ENCODE results near the gene UBC. TPM values are rescaled to one million over a fixed set of nuclear protein-coding genes. Genes with fewer than 3 reads are reported as not detected.
"Not testable (repeated sequence)": the region's sequence is repeated elsewhere in the genome, so short reads cannot be mapped to it uniquely, and the experiment has no call there.

UBC gene
- total RNA-seq, 5 donors from 2014 or later (not counting 1 experiment from before 2014, with no cell fraction given): 786 to 1,410 (median 885) TPM

- no peaks in the 10 kb centered on the region for H3K36me3 ChIP-seq (ENCODE audit: control insufficient read depth in 2 of 2, extremely low read depth in 1 of 2, insufficient read depth in 1 of 2, low read length in 1 of 2)
- H3K4me3 Mint-ChIP-seq: peak overlapping the region; percentile 84 to 89 (median 86)
- no peaks in the 10 kb centered on the region for H3K9me3 Mint-ChIP-seq
- peak; percentile 40 to 56 (median 52) for ATAC-seq (replicated peaks in 1 of 4)
- peak overlapping the region; percentile 58 to 79 for H3K4me3 ChIP-seq (ENCODE audit: control insufficient read depth in 1 of 2, extremely low read depth in 1 of 2, low read length in 1 of 2)
- ChIA-PET CTCF (interaction anchor here (0.6 to 3.2 kb wide), 7 partner anchors 11 to 23 kb away, joined by 3 to 54 read pairs (median 13); partner anchors contain the start of gene UBC (in 1 of the 2)), POLR2A (interaction anchor here (0.6 to 1.9 kb wide), 4 partner anchors 11 to 364 kb away, joined by 3 to 8 read pairs (median 6); no protein-coding TSS in a partner anchor)
- DNase-seq: peak in 5 of 35 experiments; percentile 7 to 38 (median 33)
- peaks cover 26 to 30% (median 29%) of the 10 kb centered on the region in 3 donors for H3K4me1 Mint-ChIP-seq
- WGBS (ENCODE audit: insufficient coverage): 10% methylated on average over 26 of the region's 36 CpGs
- no peaks in the 10 kb centered on the region for H3K9me3 ChIP-seq
- H3K36me3 Mint-ChIP-seq: no peaks in the 10 kb centered on the region
- peaks cover 11 to 28% of the 10 kb centered on the region in 2 experiments for H3K4me1 ChIP-seq (ENCODE audit: control insufficient read depth in 1 of 2, extremely low read depth in 1 of 2, insufficient read depth in 2 of 2, low read length in 2 of 2)
- H3K27me3 Mint-ChIP-seq: peaks cover 3 to 8% of the 10 kb centered on the region in 2 donors
- H3K27me3 ChIP-seq (replicated peaks in 1 of 2; ENCODE audit: control insufficient read depth in 2 of 2, extremely low read depth in 1 of 2, insufficient read depth in 2 of 2, low read length in 1 of 2): no peaks in the 10 kb centered on the region
- H3K27ac Mint-ChIP-seq: peak overlapping the region; percentile 97 to 99
- H3K27ac ChIP-seq (ENCODE audit: low read length): peak overlapping the region; percentile 72
Observed at GRCh38 chr12:124928095-124928911, 13.9 kb upstream of the UBC start.

GRCh38 chr12:124927201-124928094 lies 13.0 kb upstream of the UBC start:
- peak; percentile 83 to 89 (median 84) for ATAC-seq (replicated peaks in 1 of 4)
- no peaks in the 10 kb centered on the region for H3K36me3 Mint-ChIP-seq

GRCh38 chr12:124925782-124926181 lies 11.3 kb upstream of the UBC start:
- H3K4me3 ChIP-seq (ENCODE audit: control insufficient read depth in 1 of 2, extremely low read depth in 1 of 2, low read length in 1 of 2); H3K9me3 ChIP-seq; POLR2A ChIA-PET; H3K4me3 Mint-ChIP-seq; H3K36me3 ChIP-seq (ENCODE audit: control insufficient read depth in 2 of 2, extremely low read depth in 1 of 2, insufficient read depth in 1 of 2, low read length in 1 of 2); DNase-seq; H3K27ac ChIP-seq (ENCODE audit: low read length); H3K27me3 ChIP-seq (replicated peaks in 1 of 2; ENCODE audit: control insufficient read depth in 2 of 2, extremely low read depth in 1 of 2, insufficient read depth in 2 of 2, low read length in 1 of 2); H3K9me3 Mint-ChIP-seq; H3K36me3 Mint-ChIP-seq; ATAC-seq (replicated peaks in 1 of 4); H3K27me3 Mint-ChIP-seq: not testable (repeated sequence)
- 98% methylated on average over 6 of the region's 7 CpGs for WGBS (ENCODE audit: insufficient coverage)
- CTCF ChIA-PET: interaction anchor here (0.7 to 3.2 kb wide), 2 partner anchors 14 to 19 kb away, joined by 3 to 13 read pairs; no protein-coding TSS in a partner anchor
- Mint-ChIP-seq H3K4me1 (peaks cover 46 to 50% (median 47%) of the 10 kb centered on the region in 3 donors), H3K27ac (peak overlapping the region; percentile 72 to 79)
- peaks cover 26 to 50% of the 10 kb centered on the region in 2 experiments for H3K4me1 ChIP-seq (ENCODE audit: control insufficient read depth in 1 of 2, extremely low read depth in 1 of 2, insufficient read depth in 2 of 2, low read length in 2 of 2)

More at GRCh38 chr12:124927201-124928094, 13.0 kb upstream of the UBC start:
- peak overlapping the region; percentile 58 to 79 for H3K4me3 ChIP-seq (ENCODE audit: control insufficient read depth in 1 of 2, extremely low read depth in 1 of 2, low read length in 1 of 2)
- H3K9me3 ChIP-seq: no peaks in the 10 kb centered on the region
- Mint-ChIP-seq H3K27me3 (peaks cover 3 to 8% of the 10 kb centered on the region in 2 donors), H3K4me1 (peaks cover 29 to 34% (median 31%) of the 10 kb centered on the region in 3 donors), H3K4me3 (peak overlapping the region; percentile 84 to 89 (median 86)), H3K9me3 (no peaks in the 10 kb centered on the region), H3K27ac (peak overlapping the region; percentile 97 to 99)
- POLR2A ChIA-PET: interaction anchor here (0.6 to 1.9 kb wide), 5 partner anchors 10 to 17 kb away, joined by 3 to 8 read pairs (median 4); partner anchors contain the start of gene UBC (in 1 of the 2)
- under 1% methylated on average over 25 of the region's 45 CpGs for WGBS (ENCODE audit: insufficient coverage)
- H3K27ac ChIP-seq (ENCODE audit: low read length): peak overlapping the region; percentile 72
- peak; percentile 76 to 93 (median 90) for DNase-seq
- peaks cover 11 to 34% of the 10 kb centered on the region in 2 experiments for H3K4me1 ChIP-seq (ENCODE audit: control insufficient read depth in 1 of 2, extremely low read depth in 1 of 2, insufficient read depth in 2 of 2, low read length in 2 of 2)
- H3K27me3 ChIP-seq (replicated peaks in 1 of 2; ENCODE audit: control insufficient read depth in 2 of 2, extremely low read depth in 1 of 2, insufficient read depth in 2 of 2, low read length in 1 of 2): no peaks in the 10 kb centered on the region
- CTCF ChIA-PET: interaction anchor here (0.7 to 3.2 kb wide), 9 partner anchors 8 to 1551 kb away, joined by 3 to 54 read pairs (median 8); partner anchors contain the start of gene UBC (in 1 of the 2)
- H3K36me3 ChIP-seq (ENCODE audit: control insufficient read depth in 2 of 2, extremely low read depth in 1 of 2, insufficient read depth in 1 of 2, low read length in 1 of 2): no peaks in the 10 kb centered on the region

- POLR2A ChIA-PET: no interaction called here
- no peak for ATAC-seq (replicated peaks in 1 of 4)
Observed at GRCh38 chr12:124925117-124925516, 10.7 kb upstream of the UBC start.

GRCh38 chr12:124923905-124924734 lies 9.7 kb upstream of the UBC start:
- H3K27ac ChIP-seq (ENCODE audit: low read length): no peak overlapping the region
- no peak for DNase-seq
- H3K27me3 ChIP-seq (replicated peaks in 1 of 2; ENCODE audit: control insufficient read depth in 2 of 2, extremely low read depth in 1 of 2, insufficient read depth in 2 of 2, low read length in 1 of 2): no peaks in the 10 kb centered on the region
- CTCF ChIA-PET: no interaction called here
- H3K4me3 ChIP-seq (ENCODE audit: control insufficient read depth in 1 of 2, extremely low read depth in 1 of 2, low read length in 1 of 2): no peak overlapping the region
- H3K36me3 ChIP-seq (ENCODE audit: control insufficient read depth in 2 of 2, extremely low read depth in 1 of 2, insufficient read depth in 1 of 2, low read length in 1 of 2): no peaks in the 10 kb centered on the region
- H3K4me3 Mint-ChIP-seq: no peak overlapping the region
- H3K36me3 Mint-ChIP-seq: no peaks in the 10 kb centered on the region
- POLR2A ChIA-PET: interaction anchor here in 1 of 2 donors (0.8 kb wide), 1 partner anchor 14 kb away, joined by 3 read pairs; no protein-coding TSS in a partner anchor
- H3K4me1 Mint-ChIP-seq: peaks cover 57 to 63% (median 62%) of the 10 kb centered on the region in 3 donors
- no peaks in the 10 kb centered on the region for H3K9me3 ChIP-seq
- ATAC-seq (replicated peaks in 1 of 4): no peak
- H3K4me1 ChIP-seq (ENCODE audit: control insufficient read depth in 1 of 2, extremely low read depth in 1 of 2, insufficient read depth in 2 of 2, low read length in 2 of 2): peaks cover 39 to 58% of the 10 kb centered on the region in 2 experiments
- H3K27me3 Mint-ChIP-seq: peaks cover 3 to 8% of the 10 kb centered on the region in 2 donors
- H3K9me3 Mint-ChIP-seq: no peaks in the 10 kb centered on the region
- WGBS (ENCODE audit: insufficient coverage): 94% methylated on average over 3 of the region's 12 CpGs
- peak overlapping the region in 1 of 2 donors; percentile 31 for H3K27ac Mint-ChIP-seq

More at GRCh38 chr12:124925117-124925516, 10.7 kb upstream of the UBC start:
- WGBS (ENCODE audit: insufficient coverage): 70% methylated on average over 9 of the region's 10 CpGs
- Histone ChIP-seq H3K27ac (ENCODE audit: low read length) (no peak overlapping the region), H3K27me3 (replicated peaks in 1 of 2; ENCODE audit: control insufficient read depth in 2 of 2, extremely low read depth in 1 of 2, insufficient read depth in 2 of 2, low read length in 1 of 2) (no peaks in the 10 kb centered on the region), H3K4me1 (ENCODE audit: control insufficient read depth in 1 of 2, extremely low read depth in 1 of 2, insufficient read depth in 2 of 2, low read length in 2 of 2) (peaks cover 30 to 56% of the 10 kb centered on the region in 2 experiments), H3K36me3 (ENCODE audit: control insufficient read depth in 2 of 2, extremely low read depth in 1 of 2, insufficient read depth in 1 of 2, low read length in 1 of 2) (no peaks in the 10 kb centered on the region), H3K9me3 (no peaks in the 10 kb centered on the region), H3K4me3 (ENCODE audit: control insufficient read depth in 1 of 2, extremely low read depth in 1 of 2, low read length in 1 of 2) (no peak overlapping the region)
- no peak for DNase-seq
- H3K27ac Mint-ChIP-seq: peak overlapping the region in 1 of 2 donors; percentile 55
- H3K27me3 Mint-ChIP-seq: peaks cover 3 to 8% of the 10 kb centered on the region in 2 donors
- H3K9me3 Mint-ChIP-seq: no peaks in the 10 kb centered on the region
- CTCF ChIA-PET: interaction anchor here in 1 of 2 donors (0.7 kb wide), 1 partner anchor 56 kb away, joined by 4 read pairs; no protein-coding TSS in a partner anchor
- H3K36me3 Mint-ChIP-seq: no peaks in the 10 kb centered on the region
- H3K4me3 Mint-ChIP-seq: peak overlapping the region in 1 of 3 donors; percentile 9
- peaks cover 50 to 57% (median 54%) of the 10 kb centered on the region in 3 donors for H3K4me1 Mint-ChIP-seq

All from T-cell (primary cell).